NCI-H2227 (cell line): Measurements from ENCODE around the gene MYOCD.

Source experiments
- DNase-seq: peaks from one replicate; lab custom pipeline; 2025; ENCODE audit not compliant: unreplicated experiment; lab: John Stamatoyannopoulos, UW

Gene MYOCD

GRCh38 chr17:12693640-12694039, 27.9 kb downstream of the MYOCD start:
- no peak for DNase-seq

GRCh38 chr17:12706070-12706469, 40.4 kb downstream of the MYOCD start:
- DNase-seq = no peak

GRCh38 chr17:12709063-12709462, 43.4 kb downstream of the MYOCD start:
- DNase-seq = no peak

- DNase-seq = no peak
Observed at GRCh38 chr17:12712415-12712814, 46.7 kb downstream of the MYOCD start.

GRCh38 chr17:12712941-12713340, 47.3 kb downstream of the MYOCD start:
- no peak for DNase-seq

- peak; percentile 9 for DNase-seq
Observed at GRCh38 chr17:12719948-12720347, 54.3 kb downstream of the MYOCD start.

GRCh38 chr17:12721581-12721980, 55.9 kb downstream of the MYOCD start:
- no peak for DNase-seq

- no peak for DNase-seq
Observed at GRCh38 chr17:12722282-12722681, 56.6 kb downstream of the MYOCD start.

- DNase-seq = no peak
Observed at GRCh38 chr17:12726131-12726530, 60.4 kb downstream of the MYOCD start.

GRCh38 chr17:12727076-12727760, 61.5 kb downstream of the MYOCD start:
- no peak for DNase-seq

- no peak for DNase-seq
Observed at GRCh38 chr17:12727881-12728280, 62.2 kb downstream of the MYOCD start.

GRCh38 chr17:12729086-12729485, 63.4 kb downstream of the MYOCD start:
- DNase-seq = no peak

- DNase-seq = no peak
Observed at GRCh38 chr17:12730421-12730820, 64.7 kb downstream of the MYOCD start.

- DNase-seq = no peak
Observed at GRCh38 chr17:12730931-12731521, 65.3 kb downstream of the MYOCD start.

GRCh38 chr17:12731839-12732238, 66.1 kb downstream of the MYOCD start:
- no peak for DNase-seq

- no peak for DNase-seq
Observed at GRCh38 chr17:12732366-12732765, 66.7 kb downstream of the MYOCD start.

GRCh38 chr17:12734926-12735325, 69.2 kb downstream of the MYOCD start:
- no peak for DNase-seq

GRCh38 chr17:12735517-12735916, 69.8 kb downstream of the MYOCD start:
- DNase-seq = no peak

- DNase-seq = no peak
Observed at GRCh38 chr17:12736526-12736925, 70.8 kb downstream of the MYOCD start.

- no peak for DNase-seq
Observed at GRCh38 chr17:12737740-12738469, 72.2 kb downstream of the MYOCD start.

GRCh38 chr17:12738624-12739023, 72.9 kb downstream of the MYOCD start:
- no peak for DNase-seq

- no peak for DNase-seq
Observed at GRCh38 chr17:12739500-12739899, 73.8 kb downstream of the MYOCD start.
